Stimulated activated CD8-positive, alpha-beta memory T cell treated with anti-CD3 and anti-CD28 coated beads, Interleukin-7, amount 100 ng/mL, for 24 hours (primary cell): ENCODE data around the gene LUC7L.

Experiments used
- DNase-seq: peaks from one replicate; pipeline ENCODE4 v3.0.0-alpha.2; 2020; ENCODE audit warnings: low read depth

The LUC7L gene

DNA sequence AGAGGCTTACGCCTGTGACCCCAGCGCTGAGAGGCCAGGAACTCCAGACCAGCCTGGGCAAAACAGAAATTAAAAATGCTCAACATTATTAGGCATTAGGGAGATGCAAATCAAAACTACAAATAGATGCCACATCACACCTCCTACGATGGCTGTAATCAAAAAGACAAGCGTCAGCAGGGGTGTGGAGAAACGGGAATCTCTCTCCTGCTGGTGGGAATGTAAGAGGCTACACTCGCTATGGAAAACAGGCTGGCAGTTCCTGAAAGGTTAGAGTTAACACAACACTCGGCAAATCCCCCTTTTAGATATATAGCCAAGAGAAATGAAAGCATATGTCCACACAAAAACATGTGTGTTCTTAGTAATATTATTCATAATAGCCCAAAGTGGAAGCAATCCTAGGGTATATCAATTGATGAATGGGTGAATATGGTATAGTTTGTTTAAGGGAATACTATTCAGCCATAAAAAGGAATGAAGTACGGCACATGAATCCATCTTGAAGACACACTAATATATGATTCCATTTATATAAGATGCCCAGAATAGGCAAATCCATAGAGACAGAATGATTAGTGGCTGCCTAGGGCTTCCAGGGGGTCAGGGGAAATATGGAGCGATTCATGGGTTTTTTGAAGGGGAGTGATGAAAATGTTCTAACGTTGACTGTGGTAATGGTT lies 88.9 kb downstream of the LUC7L start:
- no peak for DNase-seq
